NB4 (cell line): Measurements from ENCODE around the gene METRN.
"Not testable (repeated sequence)": the region's sequence is repeated elsewhere in the genome, so short reads cannot be mapped to it uniquely, and the experiment has no call there.

Experiments
- DNase-seq: peaks from one replicate; pipeline ENCODE4 v3.0.0; 2010; ENCODE audit warnings: low read depth
- H3K4me3 ChIP-seq: one replicate; pipeline ENCODE4 v1.5.1; 2011; ENCODE audit warnings: mild to moderate bottlenecking, low read depth, low read length, moderate library complexity
- MYC ChIP-seq: IDR thresholded peaks from 2 replicates; pipeline ENCODE4 v1.6.1; 2011; ENCODE audit warnings: low read depth, low read length
- POLR2A ChIP-seq: IDR thresholded peaks from 2 replicates; pipeline ENCODE4 v1.6.1; 2011; ENCODE audit warnings: mild to moderate bottlenecking; ENCODE audit not compliant: insufficient read length; ENCODE audit errors: extremely low read depth
- TF ChIP-seq, protein P1 (sequence below): IDR thresholded peaks from 2 replicates; pipeline ENCODE4 v1.6.1; 2011; ENCODE audit warnings: low read depth, low read length
- TF ChIP-seq, protein P2 (sequence below): IDR thresholded peaks from one replicate; pipeline ENCODE4 v1.5.1; 2012; ENCODE audit warnings: low read depth, low read length

METRN gene

DNA sequence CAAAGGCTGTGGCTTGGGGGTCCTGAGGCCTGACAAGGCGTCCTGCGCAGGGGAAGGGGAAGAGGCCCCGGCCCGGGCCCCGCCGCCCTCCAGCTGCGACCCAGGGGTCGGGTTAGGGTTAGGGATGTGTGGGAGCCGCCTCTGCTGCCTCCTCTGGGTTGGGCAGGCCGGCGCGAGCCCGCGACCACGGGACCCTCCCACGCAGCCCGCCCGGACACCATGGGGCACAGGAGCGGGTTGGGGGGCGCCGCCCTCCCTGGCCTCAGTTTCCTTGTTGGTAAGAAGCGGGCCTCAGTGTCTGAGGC, 25.5 kb downstream of the METRN start:
- DNase-seq: peak; percentile 47
- H3K4me3 ChIP-seq: peak overlapping the region; percentile 62
- TF ChIP-seq MYC (no peak), POLR2A (no peak)

DNA sequence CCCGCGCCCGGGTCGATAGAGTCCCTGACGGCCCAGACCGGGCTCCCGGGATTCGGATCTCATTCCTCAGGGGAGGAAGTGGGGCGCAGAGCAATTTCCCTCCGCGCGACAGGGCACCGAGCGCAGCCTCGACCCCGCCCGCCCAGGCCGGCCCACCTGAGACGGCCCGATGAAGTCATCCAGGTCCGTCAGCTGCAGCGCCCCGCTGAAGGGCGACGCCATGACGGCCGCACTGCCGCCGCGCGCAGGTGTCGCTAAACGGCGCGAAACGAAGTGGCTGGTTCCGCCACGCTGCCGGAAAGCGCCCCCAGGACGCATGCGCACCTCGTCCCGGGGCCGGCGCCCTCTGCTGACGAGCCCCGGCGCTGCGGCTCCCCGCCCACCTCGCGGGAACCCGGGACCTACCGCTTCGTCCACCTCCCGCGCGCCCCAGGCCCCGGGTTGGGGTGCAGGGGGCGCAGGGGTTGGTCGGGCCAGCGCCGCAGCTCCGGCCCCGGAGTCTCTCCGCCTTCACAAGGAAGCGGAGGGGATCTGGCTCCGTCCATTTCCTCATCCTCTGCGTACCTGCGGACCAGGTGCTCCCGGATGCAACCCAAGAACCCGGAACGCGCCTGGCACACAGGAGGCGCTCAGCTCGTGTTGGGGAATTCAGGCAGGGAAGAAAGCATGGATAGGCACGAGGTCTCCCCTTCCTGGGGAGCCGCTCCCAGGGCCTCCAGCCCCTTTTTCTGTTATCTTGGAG, 26.0 kb downstream of the METRN start, which contains the start of gene CIAO3:
Gene CIAO3, minus strand, starts transcription at position 234 of the 742 bp plus-strand sequence. Its CDS starts 12 bp downstream, at position 222.
- peak within 1 kb of the TSS; percentile 62 for H3K4me3 ChIP-seq
- DNase-seq: peak; percentile 85

DNA sequence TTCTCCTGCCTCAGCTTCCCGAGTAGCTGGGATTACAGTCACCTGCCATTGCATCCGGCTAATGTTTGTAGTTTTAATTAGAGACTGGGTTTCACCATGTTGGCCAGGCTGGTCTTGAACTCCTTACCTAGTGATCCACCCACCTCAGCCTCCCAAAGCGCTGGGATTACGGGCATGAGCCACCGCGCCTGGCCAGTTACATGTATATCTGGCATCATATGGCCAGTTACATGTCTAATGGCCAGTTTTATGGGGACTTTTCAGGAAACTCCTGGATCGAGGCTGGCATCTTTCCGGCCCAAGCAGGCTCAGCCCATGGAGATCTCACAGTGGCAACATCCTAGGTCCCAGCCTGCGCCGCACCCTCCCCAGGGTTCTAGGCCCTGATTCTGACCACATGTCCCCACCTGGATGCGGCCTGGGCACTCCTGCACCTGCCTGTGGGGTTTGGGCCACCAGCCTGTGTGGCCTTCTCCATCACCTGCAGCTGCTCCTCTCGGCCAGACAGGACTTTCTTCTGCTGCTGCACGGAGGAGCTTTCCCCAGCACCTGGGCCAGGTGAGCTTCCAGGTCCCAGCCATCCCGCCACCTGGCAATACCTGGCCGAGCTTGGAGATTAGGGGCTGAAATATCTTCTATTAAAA, 27.2 kb downstream of the METRN start:
- DNase-seq: no peak
- TF ChIP-seq POLR2A: no peak

More for the DNA sequence above, 26.0 kb downstream of the METRN start, which contains the start of gene CIAO3:
- TF ChIP-seq POLR2A (no peak), MYC (peak; percentile 44)
- TF ChIP-seq, protein P1, sequence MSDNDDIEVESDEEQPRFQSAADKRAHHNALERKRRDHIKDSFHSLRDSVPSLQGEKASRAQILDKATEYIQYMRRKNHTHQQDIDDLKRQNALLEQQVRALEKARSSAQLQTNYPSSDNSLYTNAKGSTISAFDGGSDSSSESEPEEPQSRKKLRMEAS: peak; percentile 66; the same call in 1 of the 2 replicates
- TF ChIP-seq, protein P2, sequence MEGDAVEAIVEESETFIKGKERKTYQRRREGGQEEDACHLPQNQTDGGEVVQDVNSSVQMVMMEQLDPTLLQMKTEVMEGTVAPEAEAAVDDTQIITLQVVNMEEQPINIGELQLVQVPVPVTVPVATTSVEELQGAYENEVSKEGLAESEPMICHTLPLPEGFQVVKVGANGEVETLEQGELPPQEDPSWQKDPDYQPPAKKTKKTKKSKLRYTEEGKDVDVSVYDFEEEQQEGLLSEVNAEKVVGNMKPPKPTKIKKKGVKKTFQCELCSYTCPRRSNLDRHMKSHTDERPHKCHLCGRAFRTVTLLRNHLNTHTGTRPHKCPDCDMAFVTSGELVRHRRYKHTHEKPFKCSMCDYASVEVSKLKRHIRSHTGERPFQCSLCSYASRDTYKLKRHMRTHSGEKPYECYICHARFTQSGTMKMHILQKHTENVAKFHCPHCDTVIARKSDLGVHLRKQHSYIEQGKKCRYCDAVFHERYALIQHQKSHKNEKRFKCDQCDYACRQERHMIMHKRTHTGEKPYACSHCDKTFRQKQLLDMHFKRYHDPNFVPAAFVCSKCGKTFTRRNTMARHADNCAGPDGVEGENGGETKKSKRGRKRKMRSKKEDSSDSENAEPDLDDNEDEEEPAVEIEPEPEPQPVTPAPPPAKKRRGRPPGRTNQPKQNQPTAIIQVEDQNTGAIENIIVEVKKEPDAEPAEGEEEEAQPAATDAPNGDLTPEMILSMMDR: peak; percentile 53

DNA sequence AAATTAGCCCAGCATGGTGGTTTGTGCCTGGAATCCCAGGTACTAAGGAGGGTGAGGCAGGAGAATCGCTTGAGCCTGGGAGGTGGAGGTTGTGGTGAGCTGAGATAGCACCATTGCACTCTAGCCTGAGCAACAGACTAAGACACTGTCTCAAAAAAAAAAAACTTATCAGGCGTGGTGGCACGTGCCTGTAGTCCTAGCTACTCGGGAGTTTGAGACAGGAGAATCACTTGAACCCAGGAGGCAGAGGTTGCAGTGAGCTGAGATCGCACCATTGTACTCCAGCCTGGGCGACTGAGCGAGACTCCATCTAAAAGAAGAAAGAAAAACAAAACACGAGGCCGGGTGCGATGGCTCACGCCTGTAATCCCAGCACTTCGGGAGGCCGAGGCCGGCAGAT, 28.0 kb downstream of the METRN start:
- H3K4me3 ChIP-seq, DNase-seq: not testable (repeated sequence)

More for the DNA sequence above, 27.2 kb downstream of the METRN start:
- no peak overlapping the region for H3K4me3 ChIP-seq

DNA sequence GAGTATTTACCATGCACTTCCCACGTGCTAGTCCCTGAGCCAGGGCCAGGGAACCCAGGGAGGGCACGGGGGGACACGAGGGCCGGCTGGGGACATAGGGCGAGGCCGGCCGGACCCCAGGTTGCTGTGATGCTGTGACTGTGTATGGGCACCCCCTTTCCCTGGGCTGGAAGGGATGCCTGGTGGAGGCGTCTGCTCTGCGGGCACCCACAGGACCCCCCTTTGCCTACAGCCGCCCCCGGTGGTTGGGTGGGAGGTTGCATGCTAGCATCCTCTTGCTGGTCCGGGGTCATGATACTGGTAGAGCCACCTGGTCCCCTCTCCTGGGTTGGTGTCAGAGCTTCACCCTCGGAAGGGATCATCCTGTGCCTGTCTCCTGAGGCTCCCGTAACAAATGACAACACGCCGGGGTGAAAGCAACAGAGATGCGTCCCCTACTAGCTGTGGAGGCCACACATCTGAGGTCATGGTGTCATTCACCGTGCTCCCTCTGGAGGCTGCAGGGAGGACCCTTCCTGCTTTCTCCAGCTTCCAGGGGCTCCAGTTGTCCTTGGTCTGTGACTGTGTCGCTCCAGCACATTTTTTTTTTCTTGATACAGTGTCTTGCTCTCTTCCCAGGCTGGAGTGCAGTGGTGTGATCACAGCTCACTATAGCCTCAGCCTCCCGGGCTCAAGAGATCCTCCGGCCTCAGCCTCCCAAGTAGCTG, 29.0 kb downstream of the METRN start:
- TF ChIP-seq, protein P2: peak; percentile 20
- TF ChIP-seq, protein P1: no peak
- no peak overlapping the region for H3K4me3 ChIP-seq
- DNase-seq: no peak

DNA sequence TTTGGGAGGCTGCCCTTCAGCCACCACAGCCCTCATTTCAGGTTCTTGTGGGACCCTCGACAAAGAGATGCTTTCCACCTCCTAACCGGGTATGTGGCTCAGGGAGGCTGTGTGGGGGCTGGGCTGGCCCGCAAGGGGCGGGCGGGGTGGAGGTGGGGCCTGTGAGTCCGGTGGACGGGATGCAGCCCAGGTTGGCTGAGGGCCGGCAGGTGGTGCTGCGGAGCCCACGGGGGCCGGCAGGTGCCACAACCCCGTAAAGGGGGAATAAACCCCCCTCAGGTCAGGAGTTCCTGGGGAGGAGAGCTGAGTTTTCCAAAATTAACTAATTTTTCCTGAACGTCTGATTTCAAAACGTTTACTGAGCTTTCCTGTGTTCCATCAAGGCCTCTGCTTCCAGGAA, 30.8 kb downstream of the METRN start:
- TF ChIP-seq, protein P2: no peak
- TF ChIP-seq MYC (no peak), POLR2A (no peak)
- TF ChIP-seq, protein P1: no peak
- no peak overlapping the region for H3K4me3 ChIP-seq
- DNase-seq: no peak

DNA sequence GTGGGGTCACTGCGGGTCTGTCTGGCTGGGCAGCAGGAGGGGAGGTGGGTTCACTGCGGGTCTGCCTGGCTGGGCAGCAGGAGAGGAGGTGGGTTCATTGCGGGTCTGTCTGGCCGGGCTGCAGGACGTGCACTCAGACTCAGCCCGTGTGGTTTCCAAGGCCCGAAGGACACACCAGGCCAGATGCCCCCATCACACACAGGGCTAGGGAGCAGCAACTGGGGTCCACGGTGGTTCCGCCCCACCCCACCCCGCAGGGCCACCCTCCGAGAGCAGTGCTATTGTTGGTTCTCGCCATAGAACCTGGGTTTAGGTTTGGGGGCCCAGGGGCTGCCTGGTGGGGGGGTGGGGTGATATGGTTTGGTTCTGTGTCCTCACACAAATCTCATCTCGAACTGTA, 31.7 kb downstream of the METRN start:
- no peak overlapping the region for H3K4me3 ChIP-seq
- no peak for TF ChIP-seq POLR2A
- TF ChIP-seq, protein P2: no peak
- TF ChIP-seq, protein P1: no peak
- TF ChIP-seq MYC: no peak
- no peak for DNase-seq
